IgD-negative memory B cell (primary cell): ENCODE measurements around the gene POLR1B. TPM values are rescaled to one million over a fixed set of nuclear protein-coding genes. Genes with fewer than 3 reads are reported as not detected.
"Not testable (repeated sequence)": the region's sequence is repeated elsewhere in the genome, so short reads cannot be mapped to it uniquely, and the experiment has no call there.

Experiments
- H3K27ac Mint-ChIP-seq, 3 donors: one replicate each; pipeline ENCODE4 v1.8.0; 2020 to 2022; ENCODE audit warnings: mild to moderate bottlenecking in 3 of 3, mixed read lengths in 3 of 3, moderate library complexity in 1 of 3
- H3K27me3 Mint-ChIP-seq: one replicate; pipeline ENCODE4 v1.8.0; 2021; ENCODE audit warnings: mixed read lengths
- H3K36me3 Mint-ChIP-seq: one replicate; pipeline ENCODE4 v1.8.0; 2020; ENCODE audit warnings: mild to moderate bottlenecking, mixed read lengths
- H3K4me1 Mint-ChIP-seq, 3 donors: one replicate each; pipeline ENCODE4 v1.8.0; 2020 to 2022; ENCODE audit warnings: mixed read lengths in 3 of 3, mild to moderate bottlenecking in 1 of 3
- H3K4me3 Mint-ChIP-seq, 4 donors: one replicate each; pipeline ENCODE4 v1.8.0; 2020 to 2022; ENCODE audit warnings: mild to moderate bottlenecking in 4 of 4, mixed read lengths in 4 of 4, moderate library complexity in 3 of 4
- H3K9me3 Mint-ChIP-seq, 3 donors: one replicate each; pipeline ENCODE4 v1.8.0; 2020 to 2021; ENCODE audit warnings: mixed read lengths in 3 of 3, mild to moderate bottlenecking in 1 of 3
- polyA plus RNA-seq: library from polyadenylated mRNA; unstranded; fragments of 300-500 nt; fragmentation: Illumina TruSeq; gene quantifications from one replicate; pipeline ENCODE4 v1.2.3, GENCODE V29; 2021

The POLR1B gene
- polyA plus RNA-seq, 1 donor from 2014 or later = 18.5 TPM

DNA sequence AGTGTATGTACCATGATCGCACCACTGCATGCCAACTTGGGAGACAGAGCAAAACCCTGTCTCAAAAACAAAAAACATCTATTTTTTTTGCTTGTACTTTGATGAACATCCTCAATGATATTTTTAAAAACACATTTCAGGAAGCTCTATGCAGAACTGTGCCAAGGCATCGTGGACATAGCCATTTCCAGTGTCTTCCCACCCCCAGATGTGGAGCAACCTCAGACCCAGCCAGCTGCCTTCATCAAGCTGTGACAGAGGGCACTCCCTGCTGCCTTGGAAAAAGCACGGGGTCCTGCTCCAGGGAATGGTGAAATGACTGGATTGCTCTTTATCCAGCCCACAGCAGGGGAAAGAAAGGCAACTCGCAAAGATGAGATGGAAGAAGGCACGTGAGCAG lies 13.7 kb upstream of the POLR1B start:
- H3K27me3 Mint-ChIP-seq = no peaks in the 10 kb centered on the region
- no peak overlapping the region for H3K4me3 Mint-ChIP-seq
- peaks cover 9% of the 10 kb centered on the region for H3K36me3 Mint-ChIP-seq
- H3K9me3 Mint-ChIP-seq = no peaks in the 10 kb centered on the region
- H3K4me1 Mint-ChIP-seq = no peaks in the 10 kb centered on the region
- no peak overlapping the region for H3K27ac Mint-ChIP-seq

DNA sequence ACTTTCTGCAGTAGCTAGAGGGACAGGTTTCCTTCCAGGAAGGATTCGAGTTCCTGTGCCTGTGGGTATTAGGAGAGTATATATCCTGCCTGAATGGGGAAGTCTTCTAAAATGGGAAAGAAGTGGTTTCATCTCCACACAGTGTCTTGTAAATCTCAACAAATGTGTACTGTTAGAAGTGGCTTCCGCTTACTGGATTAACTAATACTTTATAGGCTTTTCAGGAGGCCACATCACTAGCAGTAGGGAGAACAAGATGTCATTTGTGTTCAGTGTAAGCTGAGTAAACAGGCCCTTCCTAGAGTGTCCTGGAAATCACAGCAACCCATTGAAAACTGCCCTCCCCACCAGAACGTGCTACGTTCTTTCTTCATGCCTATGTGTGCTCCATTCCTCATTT lies 12.5 kb upstream of the POLR1B start:
- no peak overlapping the region for H3K27ac Mint-ChIP-seq
- H3K27me3 Mint-ChIP-seq = no peaks in the 10 kb centered on the region
- H3K4me3 Mint-ChIP-seq = no peak overlapping the region
- peaks cover 7% of the 10 kb centered on the region for H3K36me3 Mint-ChIP-seq
- H3K9me3 Mint-ChIP-seq = no peaks in the 10 kb centered on the region
- no peaks in the 10 kb centered on the region for H3K4me1 Mint-ChIP-seq

DNA sequence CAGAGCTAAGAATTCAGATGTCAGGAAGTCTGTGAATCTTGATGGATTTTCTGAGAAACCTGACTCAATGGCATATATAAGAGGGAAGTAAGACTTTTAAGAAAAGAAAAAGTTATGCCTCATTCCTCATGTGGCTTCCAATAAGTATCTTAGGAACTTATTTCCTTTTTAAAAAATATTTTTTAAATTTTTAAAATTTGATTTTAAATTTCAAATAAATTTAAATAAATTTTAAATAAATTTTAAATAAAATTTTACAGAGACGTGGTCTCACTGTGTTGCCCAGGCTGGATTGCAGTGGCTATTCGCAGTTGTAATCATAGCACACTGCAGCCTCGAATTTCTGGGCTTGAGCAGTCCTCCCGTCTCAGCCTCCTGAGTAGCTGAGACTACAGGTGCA lies 11.5 kb upstream of the POLR1B start:
- Mint-ChIP-seq H3K27ac (no peak overlapping the region), H3K9me3 (no peaks in the 10 kb centered on the region), H3K36me3 (peaks cover 7% of the 10 kb centered on the region), H3K4me1 (no peaks in the 10 kb centered on the region), H3K4me3 (no peak overlapping the region), H3K27me3 (no peaks in the 10 kb centered on the region)

DNA sequence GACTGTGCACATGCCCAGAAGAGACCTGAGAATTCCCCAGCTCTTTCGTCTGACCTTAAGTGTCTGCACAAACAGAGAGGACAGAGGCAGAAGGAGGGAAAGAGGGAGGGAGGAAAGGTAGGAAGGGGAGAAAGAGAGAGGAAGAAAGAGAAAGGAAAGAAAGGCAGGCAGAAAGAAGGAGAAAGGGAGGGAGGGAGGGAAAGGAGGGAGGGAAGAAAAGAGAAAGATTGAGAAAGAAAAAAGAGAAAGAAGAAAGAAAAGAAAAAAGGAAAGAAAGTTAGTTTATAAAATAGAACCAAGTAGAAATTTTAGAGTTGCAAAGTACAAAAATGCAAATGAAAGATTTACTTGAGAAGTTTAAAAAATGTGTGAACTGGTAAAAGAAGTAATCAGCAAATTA lies 7.4 kb upstream of the POLR1B start:
- no peaks in the 10 kb centered on the region for H3K9me3 Mint-ChIP-seq
- no peaks in the 10 kb centered on the region for H3K27me3 Mint-ChIP-seq
- peaks cover 0 to under 1% (median 0%) of the 10 kb centered on the region in 3 donors for H3K4me1 Mint-ChIP-seq
- H3K4me3 Mint-ChIP-seq = no peak overlapping the region
- peaks cover 10% of the 10 kb centered on the region for H3K36me3 Mint-ChIP-seq
- H3K27ac Mint-ChIP-seq = no peak overlapping the region

DNA sequence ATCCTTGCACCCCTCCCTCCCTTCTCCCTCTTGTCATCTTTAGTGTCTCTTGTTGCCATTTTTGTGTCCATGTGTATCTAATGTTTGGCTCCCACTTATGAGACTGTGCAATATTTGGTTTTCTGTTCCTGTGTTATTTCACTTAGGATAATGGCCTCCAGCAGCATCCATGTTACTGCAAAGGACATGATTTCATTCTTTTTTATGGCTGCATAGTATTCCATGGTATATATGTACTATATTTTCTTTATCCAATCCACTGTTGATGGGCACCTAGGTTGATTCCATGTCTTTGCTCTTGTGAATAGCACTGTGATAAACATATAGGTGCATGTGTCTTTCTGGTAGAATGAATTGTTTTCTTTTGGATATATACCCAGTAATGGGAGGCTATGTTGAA lies 5.6 kb upstream of the POLR1B start:
- not testable (repeated sequence) for H3K36me3 Mint-ChIP-seq, H3K9me3 Mint-ChIP-seq, H3K27me3 Mint-ChIP-seq, H3K27ac Mint-ChIP-seq, H3K4me3 Mint-ChIP-seq
- peaks cover 3 to 12% (median 5%) of the 10 kb centered on the region in 3 donors for H3K4me1 Mint-ChIP-seq

DNA sequence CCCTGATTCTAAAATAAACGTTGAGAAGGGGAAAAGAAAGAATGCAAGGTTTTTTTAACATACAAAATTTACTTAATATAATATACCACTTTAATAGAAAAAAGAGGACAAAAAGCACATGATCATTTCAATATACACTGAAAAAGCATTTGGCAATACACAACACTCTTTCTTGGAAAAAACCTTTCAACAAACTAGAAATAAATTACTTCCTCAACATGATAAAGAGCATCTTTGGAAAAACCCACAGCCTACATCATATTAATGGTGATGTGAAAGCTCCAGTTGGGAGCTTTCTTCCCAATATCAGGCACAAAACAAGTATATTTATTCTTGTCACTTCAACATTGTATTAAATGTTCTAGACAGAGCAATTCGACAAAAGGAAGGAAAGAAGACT lies 3.0 kb upstream of the POLR1B start:
- Mint-ChIP-seq H3K4me1 (peaks cover 3 to 17% (median 7%) of the 10 kb centered on the region in 3 donors), H3K9me3 (no peaks in the 10 kb centered on the region), H3K4me3 (peak overlapping the region in 1 of 4 donors; percentile 22), H3K27ac (no peak overlapping the region), H3K36me3 (peaks cover 3% of the 10 kb centered on the region), H3K27me3 (no peaks in the 10 kb centered on the region)

DNA sequence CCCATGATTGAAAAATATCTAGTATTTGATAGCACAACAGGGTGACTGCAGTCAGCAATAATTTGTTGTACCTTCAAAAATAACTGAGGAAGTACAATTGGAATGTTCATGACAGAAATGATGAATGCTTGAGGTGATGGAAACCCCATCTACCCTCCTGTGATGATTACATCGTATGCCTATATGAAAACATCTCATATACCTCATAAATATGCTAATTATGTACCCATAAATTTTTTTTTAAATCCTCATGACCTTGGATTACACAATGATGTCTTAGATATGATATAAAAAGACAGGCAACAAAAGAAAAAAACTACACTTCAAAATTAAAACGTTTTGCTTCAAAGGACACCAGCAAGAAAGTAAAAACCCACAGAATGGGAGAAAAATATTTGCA lies 1.4 kb upstream of the POLR1B start:
- peaks cover 3% of the 10 kb centered on the region for H3K36me3 Mint-ChIP-seq
- H3K4me1 Mint-ChIP-seq = peaks cover 7 to 17% (median 9%) of the 10 kb centered on the region in 3 donors
- peak overlapping the region in 1 of 3 donors; percentile 57 for H3K27ac Mint-ChIP-seq
- no peaks in the 10 kb centered on the region for H3K27me3 Mint-ChIP-seq
- H3K9me3 Mint-ChIP-seq = no peaks in the 10 kb centered on the region
- H3K4me3 Mint-ChIP-seq = no peak overlapping the region

DNA sequence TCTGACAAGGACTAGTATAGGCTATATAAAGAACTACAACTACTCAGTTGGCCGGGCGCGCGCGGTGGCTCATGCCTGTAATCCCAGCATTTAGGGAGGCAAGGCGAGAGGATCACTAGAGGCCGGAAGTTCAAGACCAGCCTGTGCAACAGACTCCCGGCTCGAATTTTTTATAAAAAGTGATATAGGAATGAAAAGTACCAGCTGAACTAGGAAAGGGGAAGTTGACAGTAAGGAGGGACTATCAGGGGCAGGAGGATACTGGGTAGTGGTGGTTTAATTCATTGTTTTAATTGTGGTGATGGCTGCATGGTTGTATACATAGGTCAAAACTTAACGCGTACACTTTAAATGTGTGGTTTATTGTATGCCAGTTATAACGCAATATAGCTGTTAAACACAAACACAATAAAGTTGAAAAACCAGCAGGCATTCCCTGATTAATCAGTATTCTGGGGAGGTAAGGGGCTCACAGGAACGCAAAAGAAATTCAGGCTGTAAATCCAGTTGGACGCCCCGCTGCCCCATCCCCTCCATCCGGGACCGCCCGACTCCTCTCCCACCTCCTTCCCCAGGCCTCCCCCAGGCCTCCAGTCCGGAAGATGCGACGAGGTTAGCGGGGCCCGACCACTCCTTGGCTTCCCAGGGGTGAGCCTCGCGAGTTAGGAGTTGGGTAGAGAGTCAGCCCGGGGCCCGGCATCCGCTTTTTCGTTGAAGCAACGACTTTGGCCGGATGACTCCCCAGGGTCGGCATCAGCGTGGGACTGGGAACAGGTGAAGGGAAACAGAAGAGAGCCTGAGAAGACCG lies 746 bp upstream of the POLR1B start:
- Mint-ChIP-seq H3K4me3 (no peak overlapping the region), H3K9me3 (no peaks in the 10 kb centered on the region), H3K36me3 (peaks cover 3% of the 10 kb centered on the region), H3K4me1 (peaks cover 7 to 17% (median 11%) of the 10 kb centered on the region in 3 donors), H3K27me3 (no peaks in the 10 kb centered on the region), H3K27ac (no peak overlapping the region)

DNA sequence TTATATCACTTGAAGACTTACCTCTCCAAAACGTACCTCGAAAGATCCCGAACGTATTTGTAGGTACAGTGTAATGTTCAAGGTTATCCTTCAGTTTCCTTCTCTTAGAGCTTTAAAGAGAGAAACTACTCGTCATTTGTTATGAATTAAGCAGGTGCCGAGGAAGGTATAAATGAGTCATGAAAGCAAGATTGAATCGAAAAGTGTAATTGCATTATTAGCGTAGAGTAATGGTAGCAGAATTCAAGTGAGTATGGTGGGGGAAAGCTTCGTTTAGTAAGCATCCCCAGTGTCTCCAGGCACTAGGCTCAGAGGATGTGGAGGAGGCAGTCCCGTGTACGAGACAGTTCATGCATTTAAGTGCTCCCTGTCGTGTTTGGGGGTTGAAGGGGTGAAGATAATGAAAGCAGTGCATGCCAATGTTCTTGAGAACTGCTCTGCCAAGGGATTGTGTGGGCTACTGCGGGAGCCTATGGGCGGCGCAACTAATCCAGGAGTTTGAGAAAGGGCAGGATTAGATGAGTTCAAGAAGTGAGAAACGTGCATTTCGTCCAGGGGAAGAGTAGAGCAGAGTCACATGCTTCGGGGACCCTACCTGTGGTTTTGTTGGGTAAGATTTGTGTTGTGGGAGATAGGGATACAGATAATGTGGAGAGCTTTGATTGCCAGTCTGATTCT lies 858 bp downstream of the POLR1B start:
- no peaks in the 10 kb centered on the region for H3K27me3 Mint-ChIP-seq
- peaks cover 5% of the 10 kb centered on the region for H3K36me3 Mint-ChIP-seq
- H3K4me1 Mint-ChIP-seq = peaks cover 7 to 17% (median 11%) of the 10 kb centered on the region in 3 donors
- H3K9me3 Mint-ChIP-seq = no peaks in the 10 kb centered on the region
- no peak overlapping the region for H3K27ac Mint-ChIP-seq
- H3K4me3 Mint-ChIP-seq = no peak overlapping the region

DNA sequence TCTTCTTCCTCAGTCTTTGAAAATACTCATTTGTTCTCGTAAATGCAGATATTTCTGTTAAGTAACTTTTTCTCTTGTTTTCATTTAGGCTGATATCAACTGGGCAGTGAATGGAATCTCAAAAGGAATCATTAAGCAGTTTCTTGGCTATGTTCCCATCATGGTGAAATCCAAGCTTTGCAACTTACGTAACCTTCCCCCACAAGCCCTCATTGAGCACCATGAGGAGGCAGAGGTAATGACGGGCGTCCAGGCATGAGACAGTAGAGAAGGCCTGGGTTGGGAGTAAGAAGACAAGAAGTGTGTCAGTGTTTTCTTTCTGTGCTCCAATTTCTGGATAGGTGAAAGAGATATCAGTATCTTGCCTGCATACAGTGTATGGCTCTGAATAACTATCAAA lies 5.1 kb downstream of the POLR1B start:
- H3K27ac Mint-ChIP-seq = no peak overlapping the region
- no peak overlapping the region for H3K4me3 Mint-ChIP-seq
- H3K36me3 Mint-ChIP-seq = peaks cover 10% of the 10 kb centered on the region
- peaks cover 0 to 6% (median 4%) of the 10 kb centered on the region in 3 donors for H3K4me1 Mint-ChIP-seq
- no peaks in the 10 kb centered on the region for H3K9me3 Mint-ChIP-seq
- no peaks in the 10 kb centered on the region for H3K27me3 Mint-ChIP-seq

DNA sequence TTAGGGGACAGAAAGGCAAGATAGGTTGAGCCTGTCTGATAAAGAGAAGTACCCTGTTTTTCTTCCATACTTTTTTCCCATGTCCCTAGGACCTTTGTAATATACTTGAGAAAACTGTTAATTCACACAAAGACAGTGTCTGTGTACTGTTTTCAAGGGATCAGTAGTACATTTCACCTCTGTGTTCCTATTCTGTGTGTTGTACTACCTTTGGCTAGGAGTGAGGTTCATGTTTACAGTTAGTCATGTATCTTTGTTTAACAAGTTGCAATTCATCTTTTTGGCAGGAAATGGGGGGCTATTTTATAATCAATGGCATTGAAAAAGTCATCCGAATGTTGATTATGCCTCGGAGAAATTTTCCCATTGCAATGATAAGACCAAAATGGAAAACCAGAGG lies 6.7 kb downstream of the POLR1B start:
- Mint-ChIP-seq H3K27ac (no peak overlapping the region), H3K27me3 (no peaks in the 10 kb centered on the region), H3K9me3 (no peaks in the 10 kb centered on the region), H3K4me3 (no peak overlapping the region), H3K36me3 (peaks cover 12% of the 10 kb centered on the region), H3K4me1 (peaks cover 0 to 6% (median 4%) of the 10 kb centered on the region in 3 donors)

DNA sequence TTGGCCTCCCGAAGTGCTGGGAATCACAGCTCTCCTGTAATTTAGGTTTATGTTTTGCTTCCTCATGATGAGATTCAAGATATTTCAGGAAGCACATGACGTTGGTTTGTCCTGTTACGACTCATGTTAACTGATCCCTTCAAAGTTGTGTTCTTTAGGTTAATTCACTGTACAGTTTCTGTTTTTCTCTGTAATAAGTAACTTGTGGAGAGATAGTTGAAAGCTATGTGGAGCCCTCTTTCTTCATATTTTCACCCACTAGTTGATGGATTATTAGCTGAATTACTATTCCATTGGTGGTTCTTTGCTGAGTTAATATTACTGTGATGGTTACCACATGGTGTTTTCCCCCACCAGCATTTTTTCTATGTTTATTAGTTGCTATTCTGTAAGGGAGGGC lies 23.8 kb downstream of the POLR1B start:
- Mint-ChIP-seq H3K27me3 (no peaks in the 10 kb centered on the region), H3K9me3 (peaks cover 3 to 9% (median 7%) of the 10 kb centered on the region in 3 donors), H3K4me1 (peaks cover 0 to 2% (median 1%) of the 10 kb centered on the region in 3 donors), H3K4me3 (no peak overlapping the region), H3K27ac (no peak overlapping the region), H3K36me3 (peaks cover 25% of the 10 kb centered on the region)

DNA sequence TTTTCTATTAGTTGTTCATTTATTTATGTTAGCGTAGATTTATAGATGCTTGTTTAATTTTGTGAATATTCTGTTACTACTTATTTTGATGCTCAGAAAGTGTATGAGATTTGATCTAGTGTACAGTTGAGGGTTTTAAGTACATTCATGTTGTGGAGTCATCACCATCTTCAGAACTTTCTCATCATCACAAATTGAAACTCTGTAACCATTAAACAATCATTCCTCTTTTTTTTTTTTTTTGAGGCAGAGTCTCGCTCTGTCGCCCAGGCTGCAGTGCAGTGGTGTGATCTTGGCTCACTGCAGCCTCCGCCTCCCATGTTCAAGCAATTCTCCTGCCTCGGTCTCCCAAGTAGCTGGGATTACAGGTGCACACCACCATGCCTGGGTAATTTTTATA lies 24.2 kb downstream of the POLR1B start:
- H3K27ac Mint-ChIP-seq, H3K4me1 Mint-ChIP-seq, H3K9me3 Mint-ChIP-seq, H3K4me3 Mint-ChIP-seq, H3K27me3 Mint-ChIP-seq: not testable (repeated sequence)
- peaks cover 25% of the 10 kb centered on the region for H3K36me3 Mint-ChIP-seq

DNA sequence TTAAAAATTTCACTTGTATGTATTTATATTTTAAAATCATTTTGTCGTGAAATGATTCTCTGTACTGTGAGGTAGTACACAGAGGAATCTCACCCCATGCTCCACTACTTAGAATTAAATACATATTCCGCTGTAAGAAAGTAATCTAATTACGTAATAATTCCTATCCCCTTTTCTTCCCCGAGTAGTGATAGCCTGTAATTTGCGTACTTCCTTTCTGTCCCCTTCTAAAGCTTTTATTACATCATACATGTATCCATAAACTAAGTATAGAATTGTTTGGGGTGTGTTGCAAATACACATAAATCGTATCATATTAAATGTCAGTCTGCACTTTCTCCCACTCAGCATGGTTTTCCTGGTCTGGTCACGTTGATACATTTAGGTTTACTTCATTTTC lies 29.7 kb downstream of the POLR1B start:
- H3K9me3 Mint-ChIP-seq = peaks cover 3 to 9% (median 7%) of the 10 kb centered on the region in 3 donors
- no peak overlapping the region for H3K27ac Mint-ChIP-seq
- H3K4me1 Mint-ChIP-seq = no peaks in the 10 kb centered on the region
- H3K27me3 Mint-ChIP-seq = no peaks in the 10 kb centered on the region
- no peak overlapping the region for H3K4me3 Mint-ChIP-seq
- H3K36me3 Mint-ChIP-seq = peaks cover 28% of the 10 kb centered on the region

DNA sequence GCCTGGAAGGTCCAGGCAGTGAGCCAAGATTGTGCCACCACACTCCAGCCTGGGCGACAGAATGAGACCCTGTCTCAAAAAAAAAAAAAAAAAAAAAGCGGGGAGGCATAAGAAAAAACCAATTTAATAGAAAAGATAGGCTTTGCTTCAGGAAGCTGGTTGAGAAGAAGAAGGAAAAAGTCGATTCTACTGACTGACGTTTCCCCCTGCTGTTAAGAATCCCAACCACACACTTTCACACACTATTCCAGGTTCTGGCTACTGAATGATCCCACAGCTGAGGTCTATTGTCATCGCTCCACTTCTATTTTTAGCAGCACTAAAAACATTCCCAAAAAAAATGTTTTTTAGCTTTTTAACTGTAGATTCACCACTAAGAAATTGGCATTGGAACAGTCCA lies 35.5 kb downstream of the POLR1B start:
- no peak overlapping the region for H3K27ac Mint-ChIP-seq
- peaks cover 5 to 9% (median 5%) of the 10 kb centered on the region in 3 donors for H3K4me1 Mint-ChIP-seq
- peaks cover 2% of the 10 kb centered on the region for H3K36me3 Mint-ChIP-seq
- no peaks in the 10 kb centered on the region for H3K9me3 Mint-ChIP-seq
- H3K27me3 Mint-ChIP-seq = no peaks in the 10 kb centered on the region
- no peak overlapping the region for H3K4me3 Mint-ChIP-seq

DNA sequence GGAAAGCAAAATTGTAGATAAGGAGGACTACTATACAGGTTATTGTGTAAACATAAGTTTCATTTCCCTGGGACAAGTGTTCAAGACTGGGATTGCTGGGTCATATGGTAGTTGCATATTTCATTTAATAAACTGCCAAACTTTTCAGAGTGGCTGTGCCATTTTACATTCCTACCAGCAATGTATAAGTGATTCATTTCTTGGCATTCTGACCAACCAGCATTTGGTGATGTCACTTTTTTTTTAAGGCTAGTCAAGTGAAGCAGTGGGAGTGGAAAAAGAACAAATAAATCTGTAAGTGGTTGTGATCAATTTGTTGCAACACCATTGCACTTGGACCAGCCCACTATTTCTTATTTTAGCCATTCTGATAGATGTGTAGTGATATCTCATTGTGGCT lies 37.0 kb downstream of the POLR1B start:
- H3K4me3 Mint-ChIP-seq = no peak overlapping the region
- H3K4me1 Mint-ChIP-seq = peaks cover 11 to 14% (median 13%) of the 10 kb centered on the region in 3 donors

More for the DNA sequence above, 37.0 kb downstream of the POLR1B start:
- H3K36me3 Mint-ChIP-seq = peaks cover 4% of the 10 kb centered on the region
- no peaks in the 10 kb centered on the region for H3K27me3 Mint-ChIP-seq
- H3K9me3 Mint-ChIP-seq = peaks cover 0 to 4% (median 0%) of the 10 kb centered on the region in 3 donors
- no peak overlapping the region for H3K27ac Mint-ChIP-seq
